CD14-positive monocyte (primary cell): Measurements from ENCODE around the gene PFKP. TPM values are rescaled to one million over a fixed set of nuclear protein-coding genes. Genes with fewer than 3 reads are reported as not detected.

Experiments used
- DNase-seq, 3 donors: peaks; one replicate each; pipeline ENCODE4 v3.0.0-alpha.2; 2011 to 2022
- H2AFZ ChIP-seq: 2 replicates; pipeline ENCODE4 v1.6.0; 2012; ENCODE audit warnings: mild to moderate bottlenecking, low read depth, low read length, inconsistent platforms; ENCODE audit not compliant: insufficient read depth, poor library complexity, severe bottlenecking
- H3K27ac ChIP-seq, 2 donors: 1 replicate in 1 of 2; 2 replicates in 1 of 2; pipeline ENCODE4 v1.5.1; 2012 to 2013; ENCODE audit warnings: low read length in 2 of 2, control low read depth in 1 of 2, inconsistent platforms in 1 of 2, low read depth in 1 of 2, mild to moderate bottlenecking in 1 of 2
- H3K27me3 ChIP-seq, 2 donors: one replicate each; pipeline versions ENCODE4 v1.6.0 to v1.6.1; 2011 to 2013; ENCODE audit warnings: low read length in 2 of 2; ENCODE audit not compliant: control insufficient read depth in 2 of 2, insufficient read depth in 2 of 2
- H3K36me3 ChIP-seq, 2 donors: replicated peaks in 1 of 2; 1 replicate in 1 of 2; 2 replicates in 1 of 2; pipeline versions ENCODE4 v1.5.1 to v1.6.1; 2012 to 2013; ENCODE audit warnings: low read length in 2 of 2, control low read depth in 1 of 2, inconsistent platforms in 1 of 2, mild to moderate bottlenecking in 1 of 2; ENCODE audit not compliant: insufficient read depth in 2 of 2, control insufficient read depth in 1 of 2
- H3K4me1 ChIP-seq, 2 donors: 1 replicate in 1 of 2; 2 replicates in 1 of 2; pipeline versions ENCODE4 v1.5.1 to v1.6.1; 2012 to 2013; ENCODE audit warnings: low read length in 2 of 2, control low read depth in 1 of 2, inconsistent platforms in 1 of 2, mild to moderate bottlenecking in 1 of 2, moderate library complexity in 1 of 2; ENCODE audit not compliant: insufficient read depth in 2 of 2, control insufficient read depth in 1 of 2
- H3K4me2 ChIP-seq: replicated peaks from 2 replicates; pipeline ENCODE3; 2012; ENCODE audit warnings: low read length, moderate library complexity, mild to moderate bottlenecking; ENCODE audit not compliant: poor library complexity, severe bottlenecking; ENCODE audit errors: extremely low read depth
- H3K4me3 ChIP-seq, 3 experiments: fragments of 200-600 bp in 1 of 3; sonication (generic) in 1 of 3; replicated peaks in 1 of 3; 1 replicate in 2 of 3; 2 replicates in 1 of 3; pipeline ENCODE4 v1.5.1; 2011 to 2013; ENCODE audit warnings: low read length in 3 of 3, mild to moderate bottlenecking in 3 of 3, control low read depth in 2 of 3, low read depth in 2 of 3, inconsistent platforms in 1 of 3, moderate library complexity in 1 of 3
- H3K79me2 ChIP-seq: 2 replicates; pipeline ENCODE4 v1.6.0; 2012; ENCODE audit warnings: mild to moderate bottlenecking, control low read depth, inconsistent platforms, low read length, moderate library complexity; ENCODE audit not compliant: insufficient read depth
- H3K9ac ChIP-seq: 2 replicates; pipeline ENCODE4 v1.6.0; 2017; ENCODE audit warnings: low read length, mild to moderate bottlenecking; ENCODE audit not compliant: insufficient read depth, poor library complexity, severe bottlenecking
- H3K9me3 ChIP-seq, 2 donors: replicated peaks in 1 of 2; 1 replicate in 1 of 2; 2 replicates in 1 of 2; pipeline versions ENCODE4 v1.5.1 to v1.6.1; 2012 to 2013; ENCODE audit warnings: low read length in 2 of 2, control low read depth in 1 of 2; ENCODE audit not compliant: control insufficient read depth in 1 of 2, insufficient read depth in 1 of 2
- H4K20me1 ChIP-seq: 2 replicates; pipeline ENCODE4 v1.6.0; 2012; ENCODE audit warnings: mild to moderate bottlenecking, low read length, control low read depth, moderate library complexity; ENCODE audit not compliant: insufficient read depth
- H3K27ac Mint-ChIP-seq, 7 donors: one replicate each; pipeline ENCODE4 v1.8.0; 2020; ENCODE audit warnings: mild to moderate bottlenecking in 7 of 7, mixed read lengths in 7 of 7, moderate library complexity in 6 of 7, inconsistent platforms in 2 of 7
- H3K27me3 Mint-ChIP-seq, 3 donors: one replicate each; pipeline ENCODE4 v1.8.0; 2021 to 2022; ENCODE audit warnings: low read depth in 3 of 3, mild to moderate bottlenecking in 3 of 3, mixed read lengths in 3 of 3, moderate library complexity in 3 of 3, inconsistent platforms in 1 of 3
- H3K36me3 Mint-ChIP-seq, 2 donors: one replicate each; pipeline ENCODE4 v1.8.0; 2020; ENCODE audit warnings: mixed read lengths in 2 of 2, inconsistent platforms in 1 of 2, mild to moderate bottlenecking in 1 of 2
- H3K4me1 Mint-ChIP-seq: one replicate; pipeline ENCODE4 v1.8.0; 2020; ENCODE audit warnings: mild to moderate bottlenecking, mixed read lengths
- H3K4me3 Mint-ChIP-seq, 2 donors: one replicate each; pipeline ENCODE4 v1.8.0; 2020; ENCODE audit warnings: mild to moderate bottlenecking in 2 of 2, mixed read lengths in 2 of 2, moderate library complexity in 1 of 2
- H3K9me3 Mint-ChIP-seq, 7 donors: one replicate each; pipeline ENCODE4 v1.8.0; 2020 to 2022; ENCODE audit warnings: mixed read lengths in 7 of 7, mild to moderate bottlenecking in 6 of 7, moderate library complexity in 6 of 7, inconsistent platforms in 2 of 7
- CTCF ChIP-seq: fragments of 200-600 bp; IDR thresholded peaks from one replicate; pipeline ENCODE4 v1.8.0; 2022; ENCODE audit warnings: antibody characterized with exemption, mild to moderate bottlenecking
- WGBS: methylation state at CpG from one replicate; pipeline ENCODE4 v1.1.5; 2013; ENCODE audit warnings: missing lambda C conversion rate; ENCODE audit not compliant: insufficient coverage; 5-methylcytosine and 5-hydroxymethylcytosine counted together
- intact Hi-C, 2 donors: fragments of 100-400 bp; cut with micrococcal nuclease; formaldehyde crosslinking; loops; one replicate each; pipeline versions ENCODE4 v1.15.0 to v1.15.1; 2023
- polyA plus RNA-seq, 3 donors: library from polyadenylated mRNA; depleted of rRNA in 1 of 3; unstranded in 2 of 3; stranded (reverse) in 1 of 3; fragments of 300-500 nt in 2 of 3; fragments of >200 nt in 1 of 3; fragmentation: Illumina TruSeq in 2 of 3; gene quantifications; 1 replicate in 2 of 3; 2 replicates in 1 of 3; pipeline ENCODE4 v1.2.3, GENCODE V29; 2012 to 2021

The PFKP gene
- polyA plus RNA-seq, 3 donors = 6.5 to 14.2 (median 8.1) TPM

DNA sequence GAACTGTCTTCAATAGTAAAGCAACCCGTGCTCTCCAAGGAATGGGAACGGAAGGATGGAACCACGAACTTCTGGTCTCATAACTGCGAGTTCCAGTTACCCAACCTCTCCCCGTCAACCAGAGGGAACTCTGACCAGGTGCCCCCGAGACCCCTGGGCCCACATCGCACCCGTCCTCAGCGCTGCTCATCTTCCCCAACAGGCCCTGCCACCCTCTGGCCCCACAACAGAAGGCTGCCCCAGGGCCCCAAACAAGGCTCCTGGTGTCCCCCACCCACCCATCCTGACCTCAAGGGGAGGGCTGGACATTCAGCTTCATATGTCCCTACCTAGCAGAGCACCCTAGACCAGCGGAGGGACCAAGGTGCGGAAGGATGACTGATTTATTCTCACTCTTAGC, 82.6 kb downstream of the PFKP start:
- Histone ChIP-seq H3K4me3 (no peak overlapping the region), H3K9ac (no peak overlapping the region), H2AFZ (no peak overlapping the region), H3K79me2 (no peaks in the 10 kb centered on the region), H3K9me3 (no peaks in the 10 kb centered on the region), H3K27me3 (no peaks in the 10 kb centered on the region), H4K20me1 (no peaks in the 10 kb centered on the region), H3K27ac (no peak overlapping the region), H3K36me3 (peaks cover 85 to 100% of the 10 kb centered on the region in 2 donors), H3K4me2 (no peak overlapping the region), H3K4me1 (no peaks in the 10 kb centered on the region)
- Mint-ChIP-seq H3K9me3 (no peaks in the 10 kb centered on the region), H3K27me3 (no peaks in the 10 kb centered on the region), H3K4me3 (no peak overlapping the region), H3K4me1 (no peaks in the 10 kb centered on the region), H3K36me3 (peaks cover 97 to 98% of the 10 kb centered on the region in 2 donors), H3K27ac (peak overlapping the region in 2 of 7 donors; percentile 6 to 69)
- 72% methylated on average over 10 of the region's 11 CpGs for WGBS
- DNase-seq = no peak
- no peak for TF ChIP-seq CTCF
- intact Hi-C loops = no loop called here

DNA sequence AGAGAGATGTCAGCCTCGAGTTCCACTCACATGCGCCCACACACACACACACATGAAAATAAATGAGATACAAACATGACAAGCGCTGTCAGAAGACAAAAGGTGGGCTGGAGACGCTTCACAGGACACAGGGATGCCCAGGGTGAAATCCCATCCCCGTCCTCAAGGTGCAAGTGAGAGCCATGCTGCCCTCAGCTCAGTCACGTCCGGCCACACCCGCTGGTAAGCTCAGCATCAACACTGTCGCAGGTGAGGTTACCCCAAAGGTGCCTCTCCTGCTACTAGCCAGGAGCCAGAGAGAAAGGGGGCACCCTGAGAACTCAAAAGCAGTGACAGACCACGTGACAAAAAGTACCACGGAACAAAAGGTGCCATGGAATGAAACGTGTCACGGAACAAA, 83.0 kb downstream of the PFKP start:
- H3K27ac Mint-ChIP-seq = peak overlapping the region in 1 of 7 donors; percentile 69

More for the DNA sequence above, 83.0 kb downstream of the PFKP start:
- H3K4me3 ChIP-seq = no peak overlapping the region
- 99% methylated on average over 13 of the region's 13 CpGs for WGBS
- H3K27ac ChIP-seq = no peak overlapping the region
- H3K36me3 ChIP-seq = peaks cover 85 to 100% of the 10 kb centered on the region in 2 donors
- H3K9me3 ChIP-seq = no peaks in the 10 kb centered on the region
- no peaks in the 10 kb centered on the region for H3K4me1 ChIP-seq
- no peak overlapping the region for H3K4me2 ChIP-seq
- Mint-ChIP-seq H3K36me3 (peaks cover 97 to 98% of the 10 kb centered on the region in 2 donors), H3K9me3 (no peaks in the 10 kb centered on the region), H3K27me3 (no peaks in the 10 kb centered on the region), H3K4me3 (no peak overlapping the region), H3K4me1 (no peaks in the 10 kb centered on the region)
- H4K20me1 ChIP-seq = no peaks in the 10 kb centered on the region
- H3K79me2 ChIP-seq = no peaks in the 10 kb centered on the region
- no peaks in the 10 kb centered on the region for H3K27me3 ChIP-seq
- no peak for DNase-seq
- H3K9ac ChIP-seq = no peak overlapping the region
- H2AFZ ChIP-seq = no peak overlapping the region
- no peak for TF ChIP-seq CTCF
- intact Hi-C loops = no loop called here
